GM12801 (cell line): ENCODE results near the gene PTPRM.

Experiments
- TF ChIP-seq, protein P1 (sequence below): IDR thresholded peaks from one replicate; pipeline ENCODE4 v1.5.1; 2011; ENCODE audit warnings: control low read depth; ENCODE audit not compliant: insufficient read length; ENCODE audit errors: extremely low read depth

Gene PTPRM

DNA sequence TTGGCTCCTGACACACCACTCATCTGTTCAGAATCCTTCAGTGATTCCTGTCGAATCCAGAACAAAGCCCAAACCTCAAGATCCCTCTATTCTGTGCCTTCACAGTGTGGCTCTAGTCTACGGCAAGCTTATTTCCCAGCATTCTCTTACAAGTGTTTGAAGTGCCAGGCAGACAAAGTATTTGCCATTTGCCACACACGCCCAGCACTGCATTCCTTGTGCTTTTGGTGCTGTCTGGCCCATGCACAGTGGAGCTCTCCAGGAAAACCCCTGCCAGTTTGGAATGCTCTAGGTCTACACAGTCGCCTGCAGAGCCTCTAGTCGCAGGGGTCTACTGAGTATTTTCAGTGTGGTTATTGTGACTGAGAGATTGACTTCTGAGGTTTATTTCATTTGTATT is 783.5 kb downstream of the PTPRM start:
- TF ChIP-seq, protein P1, sequence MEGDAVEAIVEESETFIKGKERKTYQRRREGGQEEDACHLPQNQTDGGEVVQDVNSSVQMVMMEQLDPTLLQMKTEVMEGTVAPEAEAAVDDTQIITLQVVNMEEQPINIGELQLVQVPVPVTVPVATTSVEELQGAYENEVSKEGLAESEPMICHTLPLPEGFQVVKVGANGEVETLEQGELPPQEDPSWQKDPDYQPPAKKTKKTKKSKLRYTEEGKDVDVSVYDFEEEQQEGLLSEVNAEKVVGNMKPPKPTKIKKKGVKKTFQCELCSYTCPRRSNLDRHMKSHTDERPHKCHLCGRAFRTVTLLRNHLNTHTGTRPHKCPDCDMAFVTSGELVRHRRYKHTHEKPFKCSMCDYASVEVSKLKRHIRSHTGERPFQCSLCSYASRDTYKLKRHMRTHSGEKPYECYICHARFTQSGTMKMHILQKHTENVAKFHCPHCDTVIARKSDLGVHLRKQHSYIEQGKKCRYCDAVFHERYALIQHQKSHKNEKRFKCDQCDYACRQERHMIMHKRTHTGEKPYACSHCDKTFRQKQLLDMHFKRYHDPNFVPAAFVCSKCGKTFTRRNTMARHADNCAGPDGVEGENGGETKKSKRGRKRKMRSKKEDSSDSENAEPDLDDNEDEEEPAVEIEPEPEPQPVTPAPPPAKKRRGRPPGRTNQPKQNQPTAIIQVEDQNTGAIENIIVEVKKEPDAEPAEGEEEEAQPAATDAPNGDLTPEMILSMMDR: no peak

DNA sequence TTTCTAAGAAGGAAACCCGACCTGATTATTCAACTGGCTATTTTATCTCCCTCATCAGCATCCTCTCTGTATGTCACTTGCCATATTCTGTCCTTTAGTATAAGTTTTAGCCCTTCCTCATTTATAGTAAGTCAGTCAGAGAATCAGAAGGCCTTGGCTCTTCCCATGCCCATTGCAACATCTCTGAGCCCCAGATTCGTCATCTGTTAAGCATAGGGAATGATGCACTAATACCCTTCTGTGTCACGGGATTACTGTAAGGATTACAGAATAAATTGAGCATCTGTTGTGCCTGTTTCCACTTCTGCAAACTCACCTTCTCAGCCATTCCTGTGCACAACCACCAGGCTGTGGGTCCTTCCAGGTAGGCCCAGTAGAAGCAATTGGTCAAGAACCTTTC is 784.0 kb downstream of the PTPRM start:
- TF ChIP-seq, protein P1: no peak

DNA sequence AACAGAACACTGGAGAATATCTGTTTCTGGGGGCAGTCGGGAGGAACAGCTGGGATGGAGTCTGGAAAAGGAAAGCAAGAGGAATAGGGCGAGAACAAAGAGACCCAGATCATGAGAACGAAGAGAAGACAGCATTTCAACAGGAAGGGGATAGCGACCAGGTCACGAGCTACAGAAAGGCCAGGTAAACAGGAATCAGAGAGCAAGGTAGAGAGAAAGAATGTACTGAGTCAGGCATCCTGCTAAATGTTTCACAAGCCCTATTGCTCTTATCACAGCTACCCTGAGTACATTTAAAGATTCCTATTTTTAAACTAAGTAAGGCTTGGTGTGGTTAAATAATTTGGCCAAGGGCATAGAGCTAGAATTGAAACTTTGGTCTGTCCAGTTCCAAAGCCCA is 787.2 kb downstream of the PTPRM start:
- TF ChIP-seq, protein P1: no peak

DNA sequence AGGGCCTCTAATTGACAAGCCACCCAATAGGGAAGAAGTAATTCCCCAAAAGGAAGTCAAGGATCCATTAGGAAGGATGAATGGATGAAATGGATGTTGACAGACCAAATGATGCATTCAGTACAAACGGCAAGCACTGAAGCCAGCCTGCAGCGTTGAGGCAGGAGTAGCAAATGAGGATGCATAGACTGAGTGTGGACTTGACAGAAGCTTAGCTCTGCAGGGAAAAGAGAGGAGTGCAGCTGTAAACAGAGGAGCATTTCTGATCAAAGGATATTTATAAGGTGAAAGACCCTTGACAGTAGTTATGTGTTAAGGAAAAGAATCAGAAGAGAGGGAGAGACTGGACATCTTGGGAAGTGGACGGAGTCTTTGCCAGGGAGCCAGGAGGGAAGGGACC is 788.9 kb downstream of the PTPRM start:
- TF ChIP-seq, protein P1: no peak

DNA sequence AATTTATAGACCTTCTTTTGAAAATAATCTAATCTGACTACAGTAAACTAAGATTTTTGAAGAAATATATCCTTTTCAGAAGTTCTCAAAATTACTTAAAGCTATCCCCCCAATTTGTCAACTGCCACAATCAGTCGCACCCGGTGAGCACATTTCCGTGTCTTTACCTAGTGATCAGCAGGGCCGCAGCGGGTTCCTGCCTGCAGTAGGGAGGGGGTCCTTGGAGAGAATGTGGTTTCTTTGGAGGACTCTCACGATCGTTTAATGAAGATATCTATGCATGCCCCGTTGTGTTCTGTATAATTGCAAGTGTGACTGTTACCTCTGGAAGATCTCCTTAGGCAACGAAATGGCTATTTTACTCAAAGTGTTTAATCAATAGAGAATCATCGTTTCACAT is 790.2 kb downstream of the PTPRM start:
- TF ChIP-seq, protein P1: no peak

DNA sequence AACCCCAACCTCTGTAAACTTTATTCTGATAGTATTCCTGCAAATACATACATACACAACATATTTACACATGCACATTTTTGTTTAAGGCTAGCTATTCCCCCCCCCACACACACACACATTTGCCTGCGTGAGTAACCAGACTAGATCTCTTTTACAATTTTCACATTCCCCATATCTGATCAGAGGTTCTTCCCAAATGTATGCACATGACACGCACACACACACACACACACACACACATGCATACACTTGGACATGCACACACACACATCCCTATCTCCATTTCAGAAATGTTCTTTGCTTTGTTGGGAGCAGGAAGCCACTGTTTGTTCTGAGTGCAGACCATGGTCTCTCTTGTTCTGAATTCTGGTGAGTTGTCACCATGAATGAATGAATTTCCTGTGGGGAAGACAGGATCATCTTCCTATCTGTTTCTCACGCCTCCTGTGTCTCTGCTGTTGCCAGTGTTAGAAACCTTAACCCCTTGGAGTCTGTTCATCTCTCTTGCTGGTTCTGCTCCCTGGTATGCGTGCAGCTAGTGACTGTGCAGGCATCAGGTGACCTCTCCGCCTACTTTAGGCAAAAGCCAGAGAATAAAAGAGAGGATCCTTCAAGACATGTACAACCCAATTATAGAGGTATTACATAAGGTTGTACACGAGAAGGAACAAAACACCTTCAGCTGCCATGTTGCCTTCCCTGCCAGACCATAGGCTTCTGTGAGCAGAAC is 791.1 kb downstream of the PTPRM start:
- TF ChIP-seq, protein P1: no peak

DNA sequence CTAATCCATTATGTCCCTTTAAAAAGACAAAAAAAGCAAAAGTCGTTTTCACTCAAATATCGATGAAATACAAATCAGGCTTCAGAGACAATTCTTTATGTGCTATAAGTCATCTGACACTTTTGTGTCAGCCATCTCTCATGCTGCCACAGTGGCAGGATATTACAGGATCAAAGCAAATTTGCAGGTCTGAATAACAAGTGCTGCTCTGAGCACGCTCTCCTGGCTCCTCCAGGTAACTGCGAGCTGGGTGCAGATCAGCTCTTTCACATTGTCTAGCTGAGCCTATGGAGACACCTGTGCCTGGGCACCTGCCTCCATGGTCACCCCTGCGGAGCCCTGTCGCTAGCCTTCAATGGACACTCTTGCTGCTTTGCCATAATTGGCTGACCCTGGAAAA is 792.0 kb downstream of the PTPRM start:
- TF ChIP-seq, protein P1: no peak

DNA sequence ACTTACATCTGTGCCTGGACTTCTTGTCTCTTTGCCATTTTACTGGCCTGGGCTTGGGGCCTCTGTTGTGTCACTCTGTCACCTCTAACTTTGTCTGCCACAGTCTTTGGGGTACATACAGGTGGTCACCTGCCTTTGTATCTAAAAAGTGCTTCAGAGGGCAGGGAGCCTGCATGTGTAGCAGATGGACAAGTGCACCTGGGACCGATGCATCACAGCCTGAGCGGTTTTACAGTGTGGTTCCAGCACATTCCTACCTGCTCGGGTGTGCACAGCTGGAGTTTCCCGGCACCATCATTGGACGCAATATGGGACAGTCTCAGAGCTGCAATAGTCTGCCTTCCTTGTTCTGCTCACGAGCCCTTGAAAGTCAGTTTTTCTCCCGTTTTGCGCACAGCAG is 792.4 kb downstream of the PTPRM start:
- TF ChIP-seq, protein P1: no peak
